ENCODE results near the gene ASCL3.

- TF ChIP-seq EP300 (conservative IDR thresholded peaks at IDR 0.05; ENCODE audit: poor library complexity, severe bottlenecking) (no peak), CTCF (IDR thresholded peaks at IDR 0.05; ENCODE audit: poor library complexity, severe bottlenecking) (no peak), POLR2AphosphoS5 (IDR thresholded peaks at IDR 0.05) (no peak), TAF1 (IDR thresholded peaks at IDR 0.05; ENCODE audit: low read depth) (no peak), EZH2 (IDR thresholded peaks at IDR 0.05; ENCODE audit: borderline replicate concordance, insufficient read depth, low read length, poor library complexity, severe bottlenecking) (no peak), SMC3 (conservative IDR thresholded peaks at IDR 0.05; ENCODE audit: poor library complexity) (no peak), REST (IDR thresholded peaks at IDR 0.05; ENCODE audit: borderline replicate concordance) (no peak), MXI1 (conservative IDR thresholded peaks at IDR 0.05; ENCODE audit: poor library complexity, severe bottlenecking) (no peak), RAD21 (conservative IDR thresholded peaks at IDR 0.05) (no peak)
These were observed 14.6 kb downstream of the ASCL3 start for GRCh38 chr11:8928205-8928604.
